Fibroblast of mammary gland (primary cell): Measurements from ENCODE around the gene IFT122.
A peak's percentile ranks its signal among the peaks of the same experiment; 100 is the strongest.

Source experiments
- DNase-seq: peaks from one replicate; pipeline ENCODE4 v3.0.0-alpha.2; 2010; ENCODE audit warnings: low read depth
- H3K4me3 ChIP-seq: 2 replicates; pipeline ENCODE4 v1.5.1; 2011; ENCODE audit warnings: low read depth, mild to moderate bottlenecking, low read length, moderate library complexity; ENCODE audit not compliant: control insufficient read depth
- CTCF ChIP-seq: conservative IDR thresholded peaks from 2 replicates; pipeline ENCODE4 v1.5.1; 2011; ENCODE audit warnings: low read depth, low read length, inconsistent platforms; ENCODE audit not compliant: control insufficient read depth, insufficient read depth

Gene IFT122

DNA sequence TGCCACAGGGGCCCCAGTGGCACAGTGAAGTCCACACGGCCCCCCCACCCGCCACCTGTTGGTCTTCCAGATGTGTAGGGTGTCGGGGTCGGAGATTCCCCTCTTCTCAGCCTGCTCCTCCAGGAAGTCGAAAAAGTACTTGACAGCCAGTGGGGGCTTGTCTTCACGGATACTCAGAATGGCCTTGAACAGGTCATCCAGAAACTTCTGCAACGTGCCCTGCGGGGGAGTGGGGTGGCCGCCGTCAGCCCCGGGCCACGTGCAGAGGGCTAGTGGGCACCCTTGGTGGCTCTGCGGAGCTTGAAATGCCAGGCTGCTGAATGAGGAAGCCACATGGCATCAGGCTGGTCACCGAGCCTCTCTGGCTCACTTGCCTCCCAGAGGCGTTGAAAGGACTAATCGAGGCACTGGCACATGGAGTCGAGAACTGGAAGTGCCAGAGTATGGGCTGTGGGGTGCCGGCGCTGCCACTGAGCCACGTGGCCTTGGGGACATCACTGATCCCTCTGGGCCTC, 119.6 kb downstream of the IFT122 start:
- DNase-seq = no peak
- no peak for TF ChIP-seq CTCF
- no peak overlapping the region for H3K4me3 ChIP-seq

DNA sequence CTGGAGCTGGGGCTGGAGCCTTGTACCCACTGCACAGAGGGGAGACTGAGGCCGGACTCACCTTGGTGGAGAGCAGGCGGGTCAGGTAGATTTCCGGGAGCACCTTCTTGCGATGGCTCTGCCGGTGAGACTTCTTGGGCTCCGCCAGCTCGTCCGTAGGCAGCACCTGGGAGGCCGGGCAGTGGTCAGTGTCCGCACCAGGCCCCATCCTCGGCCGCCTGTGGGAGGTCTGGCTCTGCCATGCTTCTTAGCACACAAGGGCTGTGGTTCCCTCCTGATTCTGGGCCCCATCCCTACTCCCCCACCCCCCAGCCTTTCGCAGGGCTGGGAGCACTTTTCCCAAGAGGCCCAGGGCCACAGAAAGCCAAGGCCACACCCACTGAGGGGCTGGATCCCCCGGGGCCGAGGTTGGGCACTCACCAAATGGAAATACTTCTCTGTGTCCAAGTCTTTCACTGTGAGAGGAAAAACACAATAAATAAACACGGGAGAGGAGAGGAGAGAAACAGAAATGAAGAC, 120.3 kb downstream of the IFT122 start:
- peak; percentile 44 for DNase-seq
- TF ChIP-seq CTCF = no peak
- H3K4me3 ChIP-seq = peak overlapping the region; percentile 16

- no peak for TF ChIP-seq CTCF
- H3K4me3 ChIP-seq = peak overlapping the region; percentile 10
Observed at GRCh38 chr3:129560911-129561594, 121.0 kb downstream of the IFT122 start.

GRCh38 chr3:129561619-129562248, 121.7 kb downstream of the IFT122 start:
- no peak for DNase-seq
- no peak for TF ChIP-seq CTCF
- H3K4me3 ChIP-seq = no peak overlapping the region

More at GRCh38 chr3:129560911-129561594, 121.0 kb downstream of the IFT122 start:
- peak; percentile 79 for DNase-seq

GRCh38 chr3:129562803-129563202, 122.8 kb downstream of the IFT122 start:
- no peak for TF ChIP-seq CTCF
- no peak overlapping the region for H3K4me3 ChIP-seq
- no peak for DNase-seq

DNA sequence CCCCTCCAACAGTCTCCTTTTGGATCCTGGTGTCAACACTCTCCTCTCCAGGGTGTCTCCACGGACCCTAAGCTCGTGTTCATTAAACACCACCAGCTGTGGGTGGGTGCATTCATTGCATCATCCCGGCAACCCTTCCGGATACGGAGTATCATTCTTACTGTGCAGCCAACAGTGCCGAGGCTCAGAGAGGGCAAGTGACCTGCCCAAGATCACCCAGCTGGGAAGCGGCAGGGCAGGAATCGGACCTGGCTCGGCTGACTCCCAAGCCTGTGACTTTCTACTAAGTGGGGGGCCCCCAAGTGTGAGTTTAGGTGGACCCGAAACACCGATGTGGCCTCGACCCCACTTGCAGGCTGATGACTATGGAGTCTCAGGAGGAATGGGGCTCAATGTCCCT, 123.3 kb downstream of the IFT122 start:
- H3K4me3 ChIP-seq = no peak overlapping the region
- no peak for DNase-seq
- TF ChIP-seq CTCF = no peak
